ENCODE measurements around the gene DMRT3.

DMRT3 gene

DNA sequence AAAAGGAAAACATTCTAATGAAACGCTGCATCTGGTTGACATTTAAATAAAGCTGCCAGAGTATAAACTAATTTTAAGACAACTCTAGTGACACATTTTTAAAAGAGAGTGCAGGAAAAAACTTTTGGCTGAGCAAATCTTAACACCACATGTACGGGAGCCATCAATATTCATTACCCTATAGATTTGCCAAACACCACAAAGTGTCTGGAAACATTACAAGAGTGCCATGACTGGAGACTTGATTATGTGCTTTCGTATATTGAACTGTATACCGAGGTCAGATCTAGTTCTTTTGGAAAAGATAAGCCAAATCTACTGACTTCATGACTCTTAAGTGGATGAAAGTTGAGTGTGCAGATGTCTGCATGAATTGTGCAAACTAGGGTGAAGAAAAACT is 63.1 kb downstream of the DMRT3 start:
- TF ChIP-seq, protein P1, sequence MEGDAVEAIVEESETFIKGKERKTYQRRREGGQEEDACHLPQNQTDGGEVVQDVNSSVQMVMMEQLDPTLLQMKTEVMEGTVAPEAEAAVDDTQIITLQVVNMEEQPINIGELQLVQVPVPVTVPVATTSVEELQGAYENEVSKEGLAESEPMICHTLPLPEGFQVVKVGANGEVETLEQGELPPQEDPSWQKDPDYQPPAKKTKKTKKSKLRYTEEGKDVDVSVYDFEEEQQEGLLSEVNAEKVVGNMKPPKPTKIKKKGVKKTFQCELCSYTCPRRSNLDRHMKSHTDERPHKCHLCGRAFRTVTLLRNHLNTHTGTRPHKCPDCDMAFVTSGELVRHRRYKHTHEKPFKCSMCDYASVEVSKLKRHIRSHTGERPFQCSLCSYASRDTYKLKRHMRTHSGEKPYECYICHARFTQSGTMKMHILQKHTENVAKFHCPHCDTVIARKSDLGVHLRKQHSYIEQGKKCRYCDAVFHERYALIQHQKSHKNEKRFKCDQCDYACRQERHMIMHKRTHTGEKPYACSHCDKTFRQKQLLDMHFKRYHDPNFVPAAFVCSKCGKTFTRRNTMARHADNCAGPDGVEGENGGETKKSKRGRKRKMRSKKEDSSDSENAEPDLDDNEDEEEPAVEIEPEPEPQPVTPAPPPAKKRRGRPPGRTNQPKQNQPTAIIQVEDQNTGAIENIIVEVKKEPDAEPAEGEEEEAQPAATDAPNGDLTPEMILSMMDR (IDR thresholded peaks at IDR 0.05; ENCODE audit: control extremely low read depth, extremely low read depth, low read depth, missing control alignments) = no peak
- no peak for DNase-seq (ENCODE audit: extremely low spot score)
- CTCF ChIA-PET = interaction anchor here (1.5 kb wide), 1 partner anchor 8 kb away, joined by 4 read pairs; no protein-coding TSS in a partner anchor
- POLR2A ChIA-PET = no interaction called here

Data from GM10248 (cell line).